ENCODE data around the gene CCDC88C. TPM values are rescaled to one million over a fixed set of nuclear protein-coding genes. Genes with fewer than 3 reads are reported as not detected.

Gene CCDC88C
- total and polyA plus RNA-seq, 2 donors (not counting 3 experiments of a cell fraction or from before 2014, with no cell fraction given): 11.4 to 52.1 TPM

DNA sequence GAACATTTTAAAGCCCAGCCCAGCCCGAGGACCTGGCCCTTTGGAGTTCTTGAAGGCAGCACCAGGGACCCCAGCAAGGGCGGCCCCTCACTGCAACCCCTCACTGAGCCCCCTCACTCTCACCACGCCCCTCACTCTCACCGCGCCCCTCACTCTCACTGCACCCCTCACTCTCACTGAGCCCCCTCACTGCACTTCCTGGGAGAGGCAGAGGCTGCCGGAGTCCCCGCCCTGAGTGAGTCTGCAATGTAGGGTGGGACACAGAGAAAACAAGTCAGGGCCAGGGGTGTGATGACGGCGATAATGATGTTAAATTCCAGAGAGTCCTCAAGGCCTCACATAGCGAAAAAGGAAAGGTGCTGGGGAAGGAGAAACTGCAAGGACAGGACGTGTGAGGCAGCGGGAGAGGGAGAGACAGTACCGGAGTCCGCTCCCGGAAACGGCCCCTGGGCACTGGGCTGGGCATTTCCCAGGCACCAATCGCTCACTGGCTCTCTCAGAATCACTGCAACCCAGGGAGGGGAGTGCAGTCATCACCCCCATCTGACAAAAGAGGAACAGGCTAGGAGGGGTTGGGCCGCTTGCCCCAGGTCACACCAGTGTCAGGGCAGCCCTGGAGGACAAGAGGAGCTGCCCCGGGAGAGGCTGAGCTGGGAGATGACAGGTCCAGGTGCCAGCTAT is 24.9 kb downstream of the CCDC88C start:
- no TSS peak for BruUV-seq (replicated peaks)
- FAIRE-seq (no peak), DNase-seq (ENCODE audit: low read depth, low spot score) (no peak)
- no peak overlapping the region for H2AFZ ChIP-seq (ENCODE audit: low read depth, low read length)
- no peak overlapping the region for H3K4me3 ChIP-seq (replicated peaks in 1 of 3; ENCODE audit: insufficient read depth in 1 of 3, low read depth in 1 of 3, low read length in 3 of 3)
- peaks cover 7% of the 10 kb centered on the region for H3K4me1 ChIP-seq (ENCODE audit: control insufficient read depth, extremely low read depth, insufficient read depth, low read length)
- H3K27ac ChIP-seq (ENCODE audit: insufficient read depth, low read depth, low read length): no peak overlapping the region
- H3K27me3 ChIP-seq (ENCODE audit: control insufficient read depth in 2 of 2, insufficient read depth in 2 of 2, low read length in 2 of 2): no peaks in the 10 kb centered on the region
- H3K9me1 ChIP-seq (replicated peaks; ENCODE audit: control insufficient read depth, extremely low read depth, insufficient read depth, low read length): no peaks in the 10 kb centered on the region
- peaks cover 2% of the 10 kb centered on the region for H3K79me2 ChIP-seq (ENCODE audit: control insufficient read depth, insufficient read depth, low read length)
- intact Hi-C loops (cut with micrococcal nuclease) (no loop called here), dilution Hi-C loops (cut with MboI; ENCODE audit: extremely low pct_ligation_motif_present, low sequenced_read_pairs) (no loop called here)
- no peaks in the 10 kb centered on the region for H3K9me3 ChIP-seq (replicated peaks; ENCODE audit: control insufficient read depth, insufficient read depth, low read length)
- H3K4me2 ChIP-seq (ENCODE audit: insufficient read depth, low read length): no peak overlapping the region
- H3K36me3 ChIP-seq (ENCODE audit: control insufficient read depth in 2 of 2, extremely low read depth in 1 of 2, insufficient read depth in 2 of 2, low read length in 2 of 2): no peaks in the 10 kb centered on the region
- no peak for TF ChIP-seq MYC (IDR thresholded peaks at IDR 0.05; ENCODE audit: low read depth, low read length)
- TF ChIP-seq FOS (IDR thresholded peaks at IDR 0.05; ENCODE audit: borderline replicate concordance, insufficient read depth, low read length): no peak
- TF ChIP-seq, protein P1, sequence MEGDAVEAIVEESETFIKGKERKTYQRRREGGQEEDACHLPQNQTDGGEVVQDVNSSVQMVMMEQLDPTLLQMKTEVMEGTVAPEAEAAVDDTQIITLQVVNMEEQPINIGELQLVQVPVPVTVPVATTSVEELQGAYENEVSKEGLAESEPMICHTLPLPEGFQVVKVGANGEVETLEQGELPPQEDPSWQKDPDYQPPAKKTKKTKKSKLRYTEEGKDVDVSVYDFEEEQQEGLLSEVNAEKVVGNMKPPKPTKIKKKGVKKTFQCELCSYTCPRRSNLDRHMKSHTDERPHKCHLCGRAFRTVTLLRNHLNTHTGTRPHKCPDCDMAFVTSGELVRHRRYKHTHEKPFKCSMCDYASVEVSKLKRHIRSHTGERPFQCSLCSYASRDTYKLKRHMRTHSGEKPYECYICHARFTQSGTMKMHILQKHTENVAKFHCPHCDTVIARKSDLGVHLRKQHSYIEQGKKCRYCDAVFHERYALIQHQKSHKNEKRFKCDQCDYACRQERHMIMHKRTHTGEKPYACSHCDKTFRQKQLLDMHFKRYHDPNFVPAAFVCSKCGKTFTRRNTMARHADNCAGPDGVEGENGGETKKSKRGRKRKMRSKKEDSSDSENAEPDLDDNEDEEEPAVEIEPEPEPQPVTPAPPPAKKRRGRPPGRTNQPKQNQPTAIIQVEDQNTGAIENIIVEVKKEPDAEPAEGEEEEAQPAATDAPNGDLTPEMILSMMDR (IDR thresholded peaks at IDR 0.05; ENCODE audit: extremely low read depth in 1 of 2, insufficient read depth in 1 of 2, low read depth in 1 of 2, low read length in 2 of 2): no peak
- TF ChIP-seq GATA2 (IDR thresholded peaks at IDR 0.05; ENCODE audit: insufficient read depth, insufficient read length, low read depth, low read length): no peak
- no peak for TF ChIP-seq POLR2A (IDR thresholded peaks at IDR 0.05; ENCODE audit: low read depth, low read length)
- ChIA-PET POLR2A (no interaction called here), CTCF (no interaction called here)
- H3K9ac ChIP-seq (replicated peaks; ENCODE audit: extremely low read depth, insufficient read depth, low read length): no peak overlapping the region
- H4K20me1 ChIP-seq (replicated peaks; ENCODE audit: control insufficient read depth, extremely low read depth, insufficient read depth, low read length): no peaks in the 10 kb centered on the region

Data from endothelial cell of umbilical vein (primary cell).